CD14-positive monocyte (primary cell): ENCODE results near the gene LAG3. TPM values are rescaled to one million over a fixed set of nuclear protein-coding genes. Genes with fewer than 3 reads are reported as not detected.
"Not testable (repeated sequence)": the region's sequence is repeated elsewhere in the genome, so short reads cannot be mapped to it uniquely, and the experiment has no call there.

Experiments used
- DNase-seq, 3 donors: peaks; one replicate each; pipeline ENCODE4 v3.0.0-alpha.2; 2011 to 2022
- H2AFZ ChIP-seq: 2 replicates; pipeline ENCODE4 v1.6.0; 2012; ENCODE audit warnings: mild to moderate bottlenecking, low read depth, low read length, inconsistent platforms; ENCODE audit not compliant: insufficient read depth, poor library complexity, severe bottlenecking
- H3K27ac ChIP-seq, 2 donors: 1 replicate in 1 of 2; 2 replicates in 1 of 2; pipeline ENCODE4 v1.5.1; 2012 to 2013; ENCODE audit warnings: low read length in 2 of 2, control low read depth in 1 of 2, inconsistent platforms in 1 of 2, low read depth in 1 of 2, mild to moderate bottlenecking in 1 of 2
- H3K27me3 ChIP-seq, 2 donors: one replicate each; pipeline versions ENCODE4 v1.6.0 to v1.6.1; 2011 to 2013; ENCODE audit warnings: low read length in 2 of 2; ENCODE audit not compliant: control insufficient read depth in 2 of 2, insufficient read depth in 2 of 2
- H3K36me3 ChIP-seq, 2 donors: replicated peaks in 1 of 2; 1 replicate in 1 of 2; 2 replicates in 1 of 2; pipeline versions ENCODE4 v1.5.1 to v1.6.1; 2012 to 2013; ENCODE audit warnings: low read length in 2 of 2, control low read depth in 1 of 2, inconsistent platforms in 1 of 2, mild to moderate bottlenecking in 1 of 2; ENCODE audit not compliant: insufficient read depth in 2 of 2, control insufficient read depth in 1 of 2
- H3K4me1 ChIP-seq, 2 donors: 1 replicate in 1 of 2; 2 replicates in 1 of 2; pipeline versions ENCODE4 v1.5.1 to v1.6.1; 2012 to 2013; ENCODE audit warnings: low read length in 2 of 2, control low read depth in 1 of 2, inconsistent platforms in 1 of 2, mild to moderate bottlenecking in 1 of 2, moderate library complexity in 1 of 2; ENCODE audit not compliant: insufficient read depth in 2 of 2, control insufficient read depth in 1 of 2
- H3K4me2 ChIP-seq: replicated peaks from 2 replicates; pipeline ENCODE3; 2012; ENCODE audit warnings: low read length, moderate library complexity, mild to moderate bottlenecking; ENCODE audit not compliant: poor library complexity, severe bottlenecking; ENCODE audit errors: extremely low read depth
- H3K4me3 ChIP-seq, 3 experiments: fragments of 200-600 bp in 1 of 3; sonication (generic) in 1 of 3; replicated peaks in 1 of 3; 1 replicate in 2 of 3; 2 replicates in 1 of 3; pipeline ENCODE4 v1.5.1; 2011 to 2013; ENCODE audit warnings: low read length in 3 of 3, mild to moderate bottlenecking in 3 of 3, control low read depth in 2 of 3, low read depth in 2 of 3, inconsistent platforms in 1 of 3, moderate library complexity in 1 of 3
- H3K79me2 ChIP-seq: 2 replicates; pipeline ENCODE4 v1.6.0; 2012; ENCODE audit warnings: mild to moderate bottlenecking, control low read depth, inconsistent platforms, low read length, moderate library complexity; ENCODE audit not compliant: insufficient read depth
- H3K9ac ChIP-seq: 2 replicates; pipeline ENCODE4 v1.6.0; 2017; ENCODE audit warnings: low read length, mild to moderate bottlenecking; ENCODE audit not compliant: insufficient read depth, poor library complexity, severe bottlenecking
- H3K9me3 ChIP-seq, 2 donors: replicated peaks in 1 of 2; 1 replicate in 1 of 2; 2 replicates in 1 of 2; pipeline versions ENCODE4 v1.5.1 to v1.6.1; 2012 to 2013; ENCODE audit warnings: low read length in 2 of 2, control low read depth in 1 of 2; ENCODE audit not compliant: control insufficient read depth in 1 of 2, insufficient read depth in 1 of 2
- H4K20me1 ChIP-seq: 2 replicates; pipeline ENCODE4 v1.6.0; 2012; ENCODE audit warnings: mild to moderate bottlenecking, low read length, control low read depth, moderate library complexity; ENCODE audit not compliant: insufficient read depth
- H3K27ac Mint-ChIP-seq, 7 donors: one replicate each; pipeline ENCODE4 v1.8.0; 2020; ENCODE audit warnings: mild to moderate bottlenecking in 7 of 7, mixed read lengths in 7 of 7, moderate library complexity in 6 of 7, inconsistent platforms in 2 of 7
- H3K27me3 Mint-ChIP-seq, 3 donors: one replicate each; pipeline ENCODE4 v1.8.0; 2021 to 2022; ENCODE audit warnings: low read depth in 3 of 3, mild to moderate bottlenecking in 3 of 3, mixed read lengths in 3 of 3, moderate library complexity in 3 of 3, inconsistent platforms in 1 of 3
- H3K36me3 Mint-ChIP-seq, 2 donors: one replicate each; pipeline ENCODE4 v1.8.0; 2020; ENCODE audit warnings: mixed read lengths in 2 of 2, inconsistent platforms in 1 of 2, mild to moderate bottlenecking in 1 of 2
- H3K4me1 Mint-ChIP-seq: one replicate; pipeline ENCODE4 v1.8.0; 2020; ENCODE audit warnings: mild to moderate bottlenecking, mixed read lengths
- H3K4me3 Mint-ChIP-seq, 2 donors: one replicate each; pipeline ENCODE4 v1.8.0; 2020; ENCODE audit warnings: mild to moderate bottlenecking in 2 of 2, mixed read lengths in 2 of 2, moderate library complexity in 1 of 2
- H3K9me3 Mint-ChIP-seq, 7 donors: one replicate each; pipeline ENCODE4 v1.8.0; 2020 to 2022; ENCODE audit warnings: mixed read lengths in 7 of 7, mild to moderate bottlenecking in 6 of 7, moderate library complexity in 6 of 7, inconsistent platforms in 2 of 7
- CTCF ChIP-seq: fragments of 200-600 bp; IDR thresholded peaks from one replicate; pipeline ENCODE4 v1.8.0; 2022; ENCODE audit warnings: antibody characterized with exemption, mild to moderate bottlenecking
- WGBS: methylation state at CpG from one replicate; pipeline ENCODE4 v1.1.5; 2013; ENCODE audit warnings: missing lambda C conversion rate; ENCODE audit not compliant: insufficient coverage; 5-methylcytosine and 5-hydroxymethylcytosine counted together
- intact Hi-C, 2 donors: fragments of 100-400 bp; cut with micrococcal nuclease; formaldehyde crosslinking; loops; one replicate each; pipeline versions ENCODE4 v1.15.0 to v1.15.1; 2023
- polyA plus RNA-seq, 3 donors: library from polyadenylated mRNA; depleted of rRNA in 1 of 3; unstranded in 2 of 3; stranded (reverse) in 1 of 3; fragments of 300-500 nt in 2 of 3; fragments of >200 nt in 1 of 3; fragmentation: Illumina TruSeq in 2 of 3; gene quantifications; 1 replicate in 2 of 3; 2 replicates in 1 of 3; pipeline ENCODE4 v1.2.3, GENCODE V29; 2012 to 2021

The LAG3 gene
- polyA plus RNA-seq, 3 donors: 0.04 TPM; not detected in 2

GRCh38 chr12:6735448-6736191 is 36.7 kb upstream of the LAG3 start:
- Histone ChIP-seq H3K27ac (no peak overlapping the region), H2AFZ (no peak overlapping the region), H3K79me2 (no peaks in the 10 kb centered on the region), H3K36me3 (peaks cover 31 to 48% of the 10 kb centered on the region in 2 donors), H3K27me3 (no peaks in the 10 kb centered on the region), H3K9ac (no peak overlapping the region), H3K4me2 (no peak overlapping the region), H3K4me3 (no peak overlapping the region), H4K20me1 (no peaks in the 10 kb centered on the region), H3K9me3 (no peaks in the 10 kb centered on the region), H3K4me1 (no peaks in the 10 kb centered on the region)
- H3K36me3 Mint-ChIP-seq: peaks cover 33 to 63% of the 10 kb centered on the region in 2 donors
- no peaks in the 10 kb centered on the region for H3K9me3 Mint-ChIP-seq
- peaks cover 4% of the 10 kb centered on the region for H3K4me1 Mint-ChIP-seq
- intact Hi-C loops: loop anchor here (1.0 to 5.0 kb wide), 3 partner anchors 42 to 92 kb away; partner anchors contain the start of gene P3H3 (in 1 of the 2)
- TF ChIP-seq CTCF: peak; percentile 68
- H3K27ac Mint-ChIP-seq: peak overlapping the region in 2 of 7 donors; percentile 38 to 77
- DNase-seq: peak; percentile 34 to 44 (median 43)
- WGBS: 42% methylated on average over 6 of the region's 8 CpGs
- no peak overlapping the region for H3K4me3 Mint-ChIP-seq
- H3K27me3 Mint-ChIP-seq: peaks cover 0 to 2% (median 2%) of the 10 kb centered on the region in 3 donors

- H3K4me3 ChIP-seq: no peak overlapping the region
- intact Hi-C loops: loop anchor here (5.0 kb wide), 2 partner anchors 41 to 91 kb away; partner anchors contain the start of gene P3H3 (in 1 of the 2)
- WGBS: 100% methylated on average over 2 of the region's 5 CpGs
- H3K79me2 ChIP-seq: no peaks in the 10 kb centered on the region
- no peaks in the 10 kb centered on the region for H4K20me1 ChIP-seq
- no peak for TF ChIP-seq CTCF
- Mint-ChIP-seq H3K9me3 (no peaks in the 10 kb centered on the region), H3K27ac (no peak overlapping the region), H3K36me3 (peaks cover 24 to 52% of the 10 kb centered on the region in 2 donors), H3K27me3 (peaks cover 0 to 2% (median 2%) of the 10 kb centered on the region in 3 donors), H3K4me1 (peaks cover 4% of the 10 kb centered on the region), H3K4me3 (no peak overlapping the region)
- H3K4me2 ChIP-seq: no peak overlapping the region
- no peaks in the 10 kb centered on the region for H3K27me3 ChIP-seq
- no peak overlapping the region for H2AFZ ChIP-seq
- H3K9me3 ChIP-seq: no peaks in the 10 kb centered on the region
- no peak for DNase-seq
- no peaks in the 10 kb centered on the region for H3K4me1 ChIP-seq
- H3K27ac ChIP-seq: no peak overlapping the region
- H3K9ac ChIP-seq: no peak overlapping the region
- H3K36me3 ChIP-seq: peaks cover 19 to 37% of the 10 kb centered on the region in 2 donors
Observed at GRCh38 chr12:6736754-6737153, 35.6 kb upstream of the LAG3 start.

- H3K27me3 ChIP-seq, H3K27me3 Mint-ChIP-seq, H3K9me3 ChIP-seq, H3K36me3 ChIP-seq, H3K4me3 ChIP-seq, H3K9ac ChIP-seq, intact Hi-C loops, H4K20me1 ChIP-seq, H3K79me2 ChIP-seq, H3K9me3 Mint-ChIP-seq, DNase-seq, H2AFZ ChIP-seq, H3K4me3 Mint-ChIP-seq, H3K27ac Mint-ChIP-seq, H3K27ac ChIP-seq, H3K4me2 ChIP-seq: not testable (repeated sequence)
- no CpG with 5 or more reads among the region's 12 CpGs for WGBS
- Mint-ChIP-seq H3K4me1 (peaks cover 21% of the 10 kb centered on the region), H3K36me3 (peaks cover 16% of the 10 kb centered on the region in 2 donors)
- H3K4me1 ChIP-seq: peaks cover 20 to 23% of the 10 kb centered on the region in 2 donors
Observed at GRCh38 chr12:6742080-6742479, 30.2 kb upstream of the LAG3 start.
